Measurements from ENCODE around the gene RBM43.
A peak's percentile ranks its signal among the peaks of the same experiment; 100 is the strongest.
"Not testable (repeated sequence)": the region's sequence is repeated elsewhere in the genome, so short reads cannot be mapped to it uniquely, and the experiment has no call there.

Gene RBM43

DNA sequence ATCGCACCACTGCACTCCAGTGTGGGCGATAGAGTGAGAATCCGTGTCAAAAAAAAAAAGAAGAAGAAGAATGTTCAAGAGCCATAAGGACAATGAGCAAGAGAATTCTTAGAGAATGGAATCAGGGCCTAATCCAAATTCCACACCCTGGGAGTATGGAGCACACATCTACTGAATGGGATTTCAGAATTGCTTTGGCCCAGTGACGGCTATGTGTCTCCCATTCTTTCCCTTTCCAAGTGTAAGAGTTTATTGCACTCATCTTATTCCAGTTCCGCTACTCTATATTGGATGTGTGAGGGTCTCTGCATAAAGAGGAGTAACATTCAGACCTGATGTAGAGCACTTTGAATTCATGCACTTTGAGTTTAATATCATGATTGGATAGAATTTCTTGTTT lies 5.9 kb upstream of the RBM43 start:
- DNase-seq: no peak

- DNase-seq: no peak
These were observed 4.3 kb upstream of the RBM43 start for GRCh38 chr2:151265991-151266390.

DNA sequence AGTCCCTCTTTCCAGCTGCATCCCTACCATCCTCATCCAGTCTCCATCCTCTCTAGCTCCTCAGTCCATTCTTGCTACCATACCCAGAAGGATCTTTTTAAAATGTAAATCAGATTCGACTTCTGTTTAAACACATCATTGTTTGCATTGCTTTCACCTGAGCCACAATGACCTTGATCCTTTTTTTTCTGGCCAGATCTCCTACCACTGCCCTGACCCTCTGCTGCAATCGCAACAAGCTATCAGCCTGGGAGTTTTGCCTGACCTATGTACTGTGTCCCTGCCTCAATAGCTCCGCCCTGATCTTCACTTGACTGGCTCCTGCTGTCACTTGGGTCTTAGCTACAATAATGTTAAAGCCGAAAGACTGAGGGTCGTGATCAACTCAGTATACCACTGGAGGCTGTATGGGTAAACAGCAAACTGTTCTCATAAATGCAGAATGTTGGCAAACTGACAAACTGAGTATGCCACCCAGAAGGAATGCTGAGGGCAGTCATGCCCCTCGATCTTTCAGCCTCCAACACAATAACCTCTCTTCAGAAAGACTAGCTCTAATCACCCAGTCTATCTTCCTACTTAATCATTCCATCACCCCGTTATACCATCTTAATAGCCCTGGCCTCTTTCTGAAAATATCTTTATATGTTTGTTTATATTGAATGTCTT lies 2.6 kb upstream of the RBM43 start:
- no peak for DNase-seq

DNA sequence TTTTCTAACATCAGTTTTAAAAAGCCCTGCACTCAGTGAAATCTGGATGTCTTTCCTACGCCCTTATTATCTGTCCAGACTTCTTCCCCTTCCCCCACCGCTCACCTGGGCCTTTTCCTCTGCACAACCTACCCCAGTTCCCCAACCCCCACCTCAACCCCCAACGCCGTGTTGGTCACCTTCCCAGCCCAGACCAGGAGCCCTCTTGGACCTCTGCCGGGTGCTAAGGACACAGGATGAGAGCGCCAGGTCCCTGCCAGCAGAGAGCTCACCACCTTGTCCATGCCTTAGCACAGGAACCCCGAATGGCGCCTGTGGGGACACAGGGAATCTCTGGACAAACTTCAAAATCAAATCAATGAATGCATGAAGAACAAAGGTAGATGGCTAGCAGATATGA lies 966 bp upstream of the RBM43 start:
- no peak for DNase-seq

DNA sequence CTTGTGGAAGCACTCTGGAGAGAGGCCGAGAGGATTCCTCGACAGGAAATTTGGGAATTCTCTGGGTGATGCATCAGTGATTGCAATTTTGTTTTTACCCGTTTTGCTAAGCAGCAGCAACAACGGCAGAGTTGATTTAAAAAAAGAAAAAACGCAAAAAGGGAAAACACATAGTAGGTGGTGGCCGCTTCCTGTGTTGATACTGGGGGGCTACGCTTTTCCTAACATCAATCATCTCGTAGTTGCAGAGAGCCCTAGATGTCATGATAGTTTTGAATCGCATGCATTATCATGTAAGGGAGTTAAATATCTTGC lies 271 bp upstream of the RBM43 start:
- DNase-seq: no peak

DNA sequence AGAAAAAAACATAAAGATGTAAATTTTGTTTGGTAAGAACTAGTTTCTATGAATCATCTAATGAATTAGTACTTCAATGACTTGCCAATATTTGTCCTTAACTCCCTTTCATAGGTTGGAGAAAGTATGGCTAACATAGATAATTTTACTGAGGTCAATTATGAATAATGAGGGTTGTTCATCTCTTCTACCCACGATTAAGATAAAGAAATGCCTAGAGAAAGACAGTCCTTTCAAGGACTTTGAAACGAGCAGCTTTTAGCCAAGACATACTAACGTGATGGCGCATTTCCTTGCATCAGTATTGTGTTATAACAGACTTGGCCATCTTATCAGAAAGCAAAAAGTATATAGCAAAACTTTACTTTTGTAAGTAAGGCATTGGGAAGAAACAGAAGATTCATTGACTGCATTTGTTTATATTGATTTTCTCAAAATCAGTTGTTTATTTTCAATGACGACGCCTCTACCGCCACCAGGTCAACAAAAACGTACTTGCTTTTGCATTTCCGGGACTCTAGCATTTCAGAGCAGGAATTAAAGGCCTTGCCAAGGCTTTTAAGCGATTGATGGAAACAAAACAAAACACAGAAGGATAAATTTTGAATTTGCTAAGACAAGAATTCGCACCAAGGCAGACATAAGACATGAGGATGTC lies 961 bp downstream of the RBM43 start:
- DNase-seq: peak; percentile 4

- no peak for DNase-seq
These were observed 3.5 kb downstream of the RBM43 start for GRCh38 chr2:151258121-151258520.

GRCh38 chr2:151252646-151253045 lies 9.0 kb downstream of the RBM43 start:
- DNase-seq: no peak

- DNase-seq: no peak
These were observed 10.7 kb downstream of the RBM43 start for GRCh38 chr2:151251012-151251411.

DNA sequence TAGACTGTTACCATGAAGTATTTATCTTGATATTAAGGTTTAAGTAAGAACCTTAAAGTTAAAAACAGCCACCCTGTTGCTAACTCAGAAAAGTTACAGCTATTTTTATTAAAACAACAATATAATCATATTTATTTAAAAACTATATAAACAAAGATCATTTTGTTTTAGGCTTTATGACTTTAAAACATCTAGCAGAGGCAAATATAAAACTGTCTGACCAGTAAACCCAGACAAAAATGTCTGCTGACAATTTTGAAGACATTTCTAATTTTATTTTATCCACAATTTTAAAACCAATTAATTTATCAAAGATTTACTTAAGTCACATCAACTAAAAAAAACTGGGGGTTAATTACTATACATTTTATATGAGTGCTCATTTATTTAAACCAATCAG lies 14.2 kb downstream of the RBM43 start:
- no peak for DNase-seq

DNA sequence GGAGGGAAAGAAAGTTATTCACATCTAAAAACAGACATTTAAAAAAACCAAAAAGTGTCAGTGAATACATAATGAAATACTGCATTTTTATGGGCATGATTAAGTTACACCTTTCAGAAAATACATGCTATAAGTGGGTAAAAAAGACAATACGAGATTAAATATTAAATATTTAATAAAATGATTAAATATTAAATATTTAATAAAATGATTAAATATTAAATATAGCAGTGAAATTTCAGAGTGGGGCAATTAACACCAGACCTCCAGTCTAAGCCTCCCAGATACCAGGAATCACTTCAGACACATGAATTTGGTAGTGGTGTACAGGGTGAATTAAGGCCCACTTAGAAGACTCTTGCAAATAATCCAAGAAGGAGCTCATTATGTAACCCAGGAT lies 15.5 kb downstream of the RBM43 start:
- DNase-seq: no peak

DNA sequence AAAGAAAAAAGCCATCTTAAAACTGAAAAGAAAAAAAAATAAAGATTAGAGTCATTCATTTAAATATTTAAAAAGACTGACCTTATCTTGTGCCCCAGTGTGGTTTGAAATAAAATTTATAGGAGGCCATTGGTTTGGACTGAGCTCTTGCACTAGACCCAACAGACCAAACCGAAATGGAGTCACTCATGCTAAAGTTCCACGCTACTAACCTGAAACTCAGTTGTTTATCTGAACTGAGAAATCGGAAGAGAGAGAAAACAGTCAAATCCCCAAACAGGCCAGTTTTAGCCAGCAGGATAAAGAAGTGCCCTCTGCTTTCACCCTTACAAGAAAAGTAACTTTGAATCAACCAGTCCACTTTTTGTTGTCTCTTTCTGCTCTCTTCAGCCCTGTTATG lies 18.2 kb downstream of the RBM43 start:
- no peak for DNase-seq

DNA sequence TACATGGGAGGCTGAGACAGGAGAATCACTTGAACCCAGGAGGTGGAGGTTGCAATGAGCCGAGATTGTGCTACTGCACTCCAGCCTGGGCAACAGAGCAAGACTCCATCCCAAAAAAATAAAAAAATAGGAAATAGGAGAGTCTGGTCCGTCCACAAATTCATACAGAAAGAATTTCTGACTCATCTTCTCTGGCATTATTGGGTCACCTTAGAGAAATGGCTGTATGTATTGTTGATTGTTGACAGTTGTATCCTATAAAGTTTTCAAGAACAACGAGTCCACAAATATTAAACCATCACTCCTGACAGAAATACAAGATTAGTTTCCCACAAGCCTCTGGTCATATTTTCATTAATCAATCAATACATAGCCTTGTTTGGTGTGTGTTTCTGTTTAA lies 20.4 kb downstream of the RBM43 start:
- DNase-seq: no peak

GRCh38 chr2:151240433-151240832 lies 21.2 kb downstream of the RBM43 start:
- DNase-seq: no peak

GRCh38 chr2:151239624-151240023 lies 22.0 kb downstream of the RBM43 start:
- no peak for DNase-seq

- DNase-seq: peak; percentile 67
These were observed 22.9 kb downstream of the RBM43 start for GRCh38 chr2:151238527-151239487.

DNA sequence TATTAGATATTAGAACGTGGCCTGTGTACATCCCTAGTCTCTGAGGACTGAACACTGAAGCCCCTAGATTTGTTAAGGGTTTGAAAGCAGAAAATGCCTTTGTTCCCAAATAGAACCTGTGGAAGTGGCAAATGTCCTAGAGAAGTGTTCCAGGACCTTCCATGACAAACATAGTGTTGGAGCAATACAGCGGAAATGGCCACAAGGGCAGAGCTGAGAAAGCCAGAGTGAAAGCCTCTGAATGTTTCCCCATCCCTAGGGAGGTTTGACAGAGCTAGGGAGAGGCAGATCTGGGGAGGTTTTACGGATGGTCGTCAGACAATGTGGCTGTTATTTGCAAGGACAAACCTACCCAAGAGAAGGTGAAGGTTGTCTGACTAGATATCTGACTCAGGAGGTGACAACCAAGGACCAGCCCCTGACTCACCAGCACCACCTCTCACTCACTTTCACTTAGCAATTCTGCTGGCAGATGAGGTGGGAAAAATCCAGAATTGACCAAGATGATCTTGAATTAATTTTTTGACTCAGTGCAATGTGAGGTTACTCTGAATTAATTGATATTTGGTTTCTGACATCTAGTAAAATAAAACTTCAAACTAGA lies 24.1 kb downstream of the RBM43 start:
- DNase-seq: no peak

GRCh38 chr2:151233760-151234159 lies 27.9 kb downstream of the RBM43 start:
- DNase-seq: not testable (repeated sequence)

DNA sequence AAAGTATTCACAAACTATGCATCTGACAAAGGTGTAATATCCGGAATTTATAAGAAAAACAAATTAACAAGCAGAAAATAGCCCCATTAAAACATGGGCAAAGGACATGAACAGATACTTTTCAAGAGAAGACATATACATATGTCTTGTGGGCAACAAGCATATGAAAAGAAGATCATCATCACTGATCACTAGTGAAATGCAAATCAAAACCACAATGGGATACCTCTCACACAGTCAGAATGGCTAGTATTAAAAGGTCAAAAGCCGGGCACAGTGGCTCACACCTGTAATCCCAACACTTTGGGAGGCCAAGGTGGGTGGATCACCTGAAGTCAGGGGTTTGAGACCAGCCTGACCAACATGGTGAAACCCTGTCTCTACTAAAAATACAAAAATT lies 28.4 kb downstream of the RBM43 start:
- not testable (repeated sequence) for DNase-seq

GRCh38 chr2:151230627-151231140 lies 31.0 kb downstream of the RBM43 start:
- DNase-seq: no peak

GRCh38 chr2:151228847-151229512 lies 32.7 kb downstream of the RBM43 start:
- no peak for DNase-seq

- no peak for DNase-seq
These were observed 44.3 kb downstream of the RBM43 start for GRCh38 chr2:151217343-151217742.

DNA sequence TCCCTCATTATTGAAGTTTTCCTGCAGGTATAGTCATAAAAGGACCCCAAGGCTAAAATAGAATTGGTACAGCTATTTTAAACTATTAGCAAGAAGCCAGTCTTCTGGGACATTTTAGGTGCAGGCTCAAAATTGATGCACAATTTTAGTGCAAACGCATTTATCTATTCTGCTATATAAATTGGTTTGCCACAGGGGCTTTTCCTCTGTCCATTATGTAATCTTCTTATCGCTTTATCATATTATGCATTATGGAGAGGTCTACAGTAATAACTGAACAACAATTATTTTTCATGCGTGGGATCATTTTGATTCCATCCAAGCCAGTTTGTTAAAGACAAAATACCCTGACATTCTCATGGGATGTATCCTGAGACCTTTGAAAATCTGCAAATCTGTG lies 54.6 kb downstream of the RBM43 start:
- no peak for DNase-seq

Measured in NCI-H1436 (cell line).